ENCODE results near the gene EAF2. TPM values are rescaled to one million over a fixed set of nuclear protein-coding genes. Genes with fewer than 3 reads are reported as not detected.
"Not testable (repeated sequence)": the region's sequence is repeated elsewhere in the genome, so short reads cannot be mapped to it uniquely, and the experiment has no call there.

EAF2 gene
- 9.6 and 10.6 TPM in 2 replicates for polyA plus RNA-seq (2014; cell fraction: cytosol; rRNA removed)
- polyA plus RNA-seq (2014; cell fraction: nucleus; rRNA removed), result 11.7 and 13.7 TPM in 2 replicates

DNA sequence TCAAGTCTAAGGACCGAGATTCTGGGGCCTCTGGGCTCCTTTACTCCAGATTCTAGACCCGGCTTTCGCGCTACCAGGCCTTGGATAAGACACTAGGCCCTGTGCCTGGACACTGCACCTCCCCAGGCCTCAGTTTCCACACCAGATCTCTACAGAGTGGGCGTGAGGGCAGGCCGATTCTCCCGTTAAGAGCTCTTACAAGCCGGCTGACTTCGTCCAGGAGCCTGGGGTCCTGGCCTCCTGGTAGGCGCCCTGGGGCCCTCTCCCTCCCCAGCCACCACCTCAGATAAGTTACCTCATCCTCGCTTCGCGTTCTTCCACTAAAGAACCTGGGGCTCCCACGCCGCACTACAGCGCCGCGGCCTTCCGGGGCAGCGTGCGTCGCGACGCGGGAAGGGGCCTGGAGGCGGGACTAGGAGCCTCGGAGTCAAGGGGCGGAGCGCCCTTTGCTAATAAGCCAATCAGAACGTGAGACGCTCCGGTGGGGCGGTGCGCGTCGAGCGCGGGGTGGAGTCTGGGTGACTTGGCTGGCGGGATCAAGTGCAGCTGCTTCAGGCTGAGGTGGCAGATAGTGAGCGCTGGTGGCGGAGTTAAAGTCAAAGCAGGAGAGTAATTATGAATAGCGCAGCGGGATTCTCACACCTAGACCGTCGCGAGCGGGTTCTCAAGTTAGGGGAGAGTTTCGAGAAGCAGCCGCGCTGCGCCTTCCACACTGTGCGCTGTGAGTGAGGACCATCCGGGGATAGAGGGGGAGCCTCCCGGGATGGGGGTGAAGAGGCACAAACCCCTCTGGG is at the start of gene EAF2, which contains the start of gene IQCB1:
Gene EAF2 (plus strand): TSS at position 539 of the 794 bp plus-strand sequence. CDS start 77 bp downstream, at position 616.
Gene IQCB1 (minus strand): TSS at position 390 of the 794 bp plus-strand sequence. CDS start 6,100 bp downstream, outside the sequence.
- peak; percentile 95 for DNase-seq (ENCODE audit: low spot score)

DNA sequence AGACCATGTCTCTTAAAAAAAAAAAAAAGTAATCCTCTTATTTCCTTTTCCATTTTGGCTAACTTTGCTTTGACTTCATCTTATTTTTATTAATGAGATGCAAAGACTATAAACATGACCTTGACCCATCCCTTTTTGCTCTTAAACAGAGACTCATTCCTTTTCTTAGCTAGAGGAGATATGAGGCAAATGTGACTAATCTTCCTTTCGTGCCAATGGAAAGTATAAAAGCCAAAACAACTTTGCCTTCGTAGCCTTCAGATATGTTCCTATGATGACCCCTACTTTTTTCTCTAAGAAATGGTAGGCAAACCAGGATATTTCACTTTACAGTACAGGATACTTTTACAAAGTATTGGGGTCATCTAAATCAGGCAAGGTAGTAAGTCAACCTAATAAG is 48.5 kb upstream of the EAF2 start:
- DNase-seq (ENCODE audit: low spot score), result no peak

DNA sequence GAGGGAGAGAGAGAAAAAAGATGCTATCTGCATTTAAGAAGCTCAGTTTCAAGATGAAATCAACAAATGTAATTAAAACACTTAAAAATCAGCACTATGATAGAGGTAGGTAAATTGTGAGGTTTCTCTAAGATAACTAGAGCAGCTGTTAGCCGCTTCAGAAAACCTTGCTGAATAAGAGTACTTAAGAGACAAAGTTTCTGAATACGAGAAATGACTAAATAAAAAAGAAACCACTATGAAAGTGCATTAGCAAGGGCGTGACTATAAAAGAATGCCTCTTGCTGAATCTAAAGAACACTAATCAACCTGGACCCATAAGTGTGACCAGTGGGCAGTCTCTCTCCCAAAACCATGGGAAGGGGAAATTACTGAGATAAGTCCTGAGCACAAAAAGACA is 41.9 kb upstream of the EAF2 start:
- DNase-seq (ENCODE audit: low spot score), result no peak

DNA sequence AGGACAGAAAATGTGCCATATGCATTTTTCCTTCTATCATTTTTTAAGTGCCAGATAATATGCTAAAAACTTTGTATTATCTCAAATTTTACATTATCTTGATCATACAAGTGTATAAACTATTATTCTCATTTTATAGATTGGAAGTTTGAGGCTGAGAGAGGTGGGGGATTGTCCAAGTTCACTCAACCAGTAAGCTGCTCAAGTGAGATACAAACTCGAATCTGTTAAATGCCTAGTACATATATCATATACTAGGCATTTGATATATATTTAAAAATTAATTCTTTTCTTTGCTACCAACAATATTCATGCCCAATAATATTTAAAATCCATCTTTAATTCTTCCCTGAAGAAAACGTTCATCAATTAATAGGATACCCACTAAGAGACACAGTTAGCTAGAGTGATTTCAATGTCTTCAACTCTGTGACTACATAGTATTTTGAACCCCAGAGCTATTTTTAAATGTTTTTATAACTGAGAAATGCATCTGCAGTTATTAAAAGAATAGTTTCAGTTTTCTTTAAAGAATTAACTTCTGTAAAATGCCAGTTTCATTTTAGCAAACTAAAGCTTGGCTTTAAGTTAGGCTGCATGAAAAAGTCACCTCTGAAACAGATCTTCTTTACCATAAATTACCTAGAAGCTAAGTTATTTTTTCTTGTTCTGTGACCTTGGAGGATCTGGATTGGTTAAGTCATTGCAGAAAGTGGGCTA is 40.6 kb upstream of the EAF2 start:
- no peak for DNase-seq (ENCODE audit: low spot score)

DNA sequence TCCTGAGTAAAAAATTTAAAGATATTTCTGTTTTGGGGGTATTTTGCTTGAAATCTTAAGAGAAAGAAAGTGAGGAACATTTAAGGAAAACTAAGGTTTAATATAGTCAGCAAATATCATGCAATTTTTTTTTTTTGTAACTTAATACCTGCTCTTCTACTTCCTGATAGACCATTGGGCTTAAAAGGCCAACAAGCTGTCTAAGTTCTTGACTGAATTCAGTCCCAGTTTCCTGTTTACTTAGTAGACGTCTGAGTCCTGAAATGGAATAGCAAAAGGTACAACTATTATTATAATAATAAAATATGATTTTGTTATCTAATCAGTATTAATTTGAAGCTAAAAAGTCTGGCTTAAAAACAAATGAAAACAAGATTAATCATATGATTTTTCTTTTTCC is 38.0 kb upstream of the EAF2 start:
- DNase-seq (ENCODE audit: low spot score), result no peak

DNA sequence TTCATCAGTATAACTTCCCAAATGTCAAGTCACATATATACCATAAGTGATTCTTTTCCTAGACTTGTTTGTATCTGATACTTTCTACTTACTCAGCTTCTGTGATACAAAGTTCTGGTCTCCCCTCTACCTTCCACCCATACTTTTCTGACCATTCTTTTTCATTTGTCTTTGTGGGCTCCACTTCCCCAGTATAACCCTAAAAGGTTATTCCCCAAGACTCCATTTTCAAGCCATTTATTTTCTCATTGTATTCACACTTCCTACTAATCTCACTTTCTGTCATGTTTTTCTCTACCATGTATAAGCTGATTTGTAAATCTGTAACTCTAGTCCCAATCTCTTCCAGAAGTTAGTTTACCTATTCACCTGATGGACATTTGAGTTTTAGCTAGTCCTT is 34.1 kb upstream of the EAF2 start:
- no peak for DNase-seq (ENCODE audit: low spot score)

DNA sequence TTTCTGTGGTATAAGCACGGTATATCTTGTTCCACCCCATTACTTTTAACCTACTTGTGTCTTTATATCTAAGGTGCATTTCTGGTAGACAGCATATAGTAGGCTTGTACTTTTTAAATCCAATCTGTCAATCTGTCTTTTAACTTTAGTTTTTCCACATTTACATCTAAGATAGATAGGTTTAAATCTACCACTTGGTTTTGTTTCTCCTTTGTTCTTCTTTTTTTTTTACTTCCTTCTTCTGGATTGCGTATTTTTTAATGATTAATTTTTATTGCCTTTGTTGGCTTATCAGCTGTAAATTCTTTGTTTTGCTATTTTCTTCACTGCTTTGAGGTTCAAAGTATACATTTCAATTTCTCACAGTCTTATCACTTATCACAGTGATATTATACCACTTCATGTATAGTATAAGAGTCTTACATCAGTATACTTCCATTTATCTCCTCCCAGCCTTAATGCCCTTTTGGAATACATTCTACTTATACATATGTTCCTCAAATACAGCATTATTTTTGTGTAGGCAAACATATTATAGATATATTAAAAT is 31.2 kb upstream of the EAF2 start:
- no peak for DNase-seq (ENCODE audit: low spot score)

DNA sequence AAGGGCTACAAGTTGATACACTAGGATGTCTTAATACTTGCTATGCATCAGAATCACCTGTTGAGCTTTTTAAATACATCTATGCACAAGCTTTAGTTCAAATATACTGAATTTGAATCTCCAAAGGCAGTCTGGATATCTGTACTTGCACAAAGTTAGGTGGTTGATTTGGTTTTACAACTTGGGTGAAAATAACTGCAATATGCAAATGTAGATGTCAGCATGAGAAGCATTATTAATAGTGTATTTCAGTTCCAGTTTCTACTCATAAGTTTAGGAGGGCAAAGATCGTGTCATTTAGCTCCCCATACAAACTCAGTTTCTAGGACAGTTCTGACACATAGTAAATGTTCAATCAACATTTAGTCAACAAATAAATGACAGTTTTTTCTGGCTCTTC is 25.8 kb upstream of the EAF2 start:
- DNase-seq (ENCODE audit: low spot score), result no peak

DNA sequence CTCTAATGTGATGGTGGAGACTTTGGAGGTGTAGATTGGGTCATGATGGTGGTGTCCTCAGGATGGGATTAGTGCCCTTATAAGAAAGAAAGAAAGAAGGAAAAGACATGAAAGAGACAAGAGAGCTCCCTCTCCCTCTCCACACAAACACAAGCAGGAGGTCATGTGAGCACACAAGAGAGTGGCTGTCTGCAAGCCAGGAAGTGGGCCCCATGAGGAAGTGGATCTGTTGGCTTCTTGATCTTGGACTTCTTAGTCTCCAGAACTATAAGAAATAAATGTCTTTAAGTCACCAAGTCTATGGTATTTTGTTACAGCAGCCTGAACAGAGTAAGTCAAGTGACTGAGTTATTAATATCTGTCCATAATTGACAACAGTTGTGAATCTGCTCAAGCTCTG is 17.3 kb upstream of the EAF2 start:
- DNase-seq (ENCODE audit: low spot score), result no peak

DNA sequence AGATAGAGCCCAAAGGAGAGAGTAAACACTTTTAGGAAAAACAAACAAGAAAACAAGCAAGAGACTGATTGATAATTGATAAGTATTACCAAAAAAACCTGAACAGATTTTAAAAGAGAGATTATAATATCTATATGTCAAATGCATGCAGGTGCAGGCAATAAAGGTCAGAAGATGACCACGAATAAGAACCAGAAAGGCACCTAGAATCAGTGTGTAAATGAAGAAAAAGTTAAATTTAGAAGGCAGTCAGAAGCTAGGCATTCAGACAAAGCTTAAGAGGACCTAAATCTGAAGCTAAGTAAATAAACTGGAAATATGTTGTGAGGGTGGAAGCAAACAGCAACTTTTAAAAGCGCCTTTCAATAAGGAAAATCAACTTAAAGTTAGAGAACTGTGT is 16.4 kb upstream of the EAF2 start:
- no peak for DNase-seq (ENCODE audit: low spot score)

DNA sequence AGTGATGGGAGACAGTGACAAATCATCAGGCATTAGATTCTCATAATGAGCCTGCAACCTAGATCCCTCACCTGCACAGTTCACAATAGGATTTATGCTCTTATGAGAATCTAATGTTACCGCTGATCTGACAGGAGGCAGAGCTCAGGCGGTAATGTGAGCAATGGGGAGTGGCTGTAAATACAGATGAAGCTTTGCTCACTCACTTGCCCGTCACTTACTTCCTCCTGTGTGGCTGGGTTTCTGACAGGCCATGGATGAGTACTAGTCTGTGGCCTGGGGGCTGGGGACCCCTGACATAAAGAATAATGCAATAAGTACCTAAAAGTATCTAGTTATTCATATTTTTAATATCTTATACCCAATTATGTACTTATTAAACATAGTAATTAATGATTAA is 15.8 kb upstream of the EAF2 start:
- DNase-seq (ENCODE audit: low spot score), result no peak

DNA sequence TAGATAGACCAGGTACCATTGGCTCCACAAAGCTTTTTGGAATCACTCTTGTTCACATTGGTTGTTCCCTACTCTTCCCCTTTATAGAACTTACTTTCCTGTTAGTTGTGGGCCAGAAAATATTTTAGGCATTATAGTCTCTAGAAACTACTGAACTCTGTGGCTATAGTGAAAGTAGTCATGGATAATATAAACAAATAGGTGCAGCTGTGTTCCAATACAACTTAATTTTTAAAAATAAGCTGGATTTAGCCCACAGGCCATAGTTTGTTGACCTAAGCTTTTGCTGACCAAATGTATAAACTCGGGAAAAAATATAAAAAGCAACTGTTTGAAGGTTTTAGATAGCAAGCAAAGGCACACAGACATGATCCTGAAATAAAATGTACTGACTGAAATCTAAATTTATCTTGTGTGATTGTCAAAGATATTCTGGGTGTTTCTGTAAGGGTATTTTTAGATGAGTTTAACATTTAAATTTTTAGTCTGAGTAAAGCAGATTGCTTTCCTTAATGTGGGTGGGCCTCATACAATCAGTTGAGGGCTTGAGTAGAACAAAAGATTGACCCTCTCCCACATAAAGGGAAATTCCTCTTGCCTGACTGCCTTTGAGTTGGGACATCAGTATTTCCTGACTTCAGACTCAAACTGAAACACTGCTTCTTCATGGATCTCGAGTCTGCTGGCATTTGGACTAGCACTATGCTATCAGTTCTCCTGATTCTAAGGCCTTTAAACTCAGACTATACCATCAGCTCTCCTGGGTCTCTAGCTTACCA is 13.4 kb upstream of the EAF2 start:
- no peak for DNase-seq (ENCODE audit: low spot score)

DNA sequence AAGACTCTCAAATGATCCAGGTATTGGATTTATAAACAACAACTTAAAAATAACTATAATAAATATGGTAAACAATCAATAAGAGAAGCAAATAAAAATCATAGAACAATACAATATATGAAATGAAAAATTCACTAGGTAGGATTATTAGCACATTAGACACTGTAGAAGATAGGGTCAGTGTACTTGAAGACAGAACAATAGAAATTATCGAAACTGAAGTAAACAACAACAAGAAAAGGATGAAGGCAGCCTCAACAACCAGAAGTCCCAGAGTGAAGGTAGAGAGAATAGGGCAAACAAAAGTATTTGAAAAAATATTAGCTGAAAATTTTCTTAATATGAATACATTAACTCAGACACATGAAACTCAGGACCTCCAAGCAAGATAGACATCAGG is 12.0 kb upstream of the EAF2 start:
- no peak for DNase-seq (ENCODE audit: low spot score)

DNA sequence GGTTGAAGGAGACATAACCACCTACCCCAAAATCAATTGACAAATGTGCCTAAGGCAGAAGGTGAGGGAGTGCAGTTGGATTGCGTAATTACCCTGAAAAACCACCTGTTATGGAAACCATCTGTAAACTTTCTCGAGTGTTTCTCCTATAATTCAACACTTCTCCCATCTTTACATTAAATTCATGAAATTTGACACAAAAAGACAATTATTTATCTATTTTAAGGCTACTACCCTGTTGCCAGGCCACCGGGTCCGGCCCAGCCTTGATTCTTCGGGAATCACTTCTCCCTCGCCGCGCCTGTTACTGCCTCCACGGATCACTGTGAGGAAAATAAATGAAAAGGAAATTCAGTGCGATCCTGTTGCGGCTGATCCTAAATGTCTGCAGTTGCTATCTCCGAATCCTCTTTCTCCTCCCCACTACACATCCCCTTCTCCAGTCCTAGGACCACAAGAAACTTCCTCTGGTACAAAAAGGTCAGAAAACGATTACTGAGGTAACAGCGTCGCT is 795 bp upstream of the EAF2 start:
- DNase-seq (ENCODE audit: low spot score), result no peak

DNA sequence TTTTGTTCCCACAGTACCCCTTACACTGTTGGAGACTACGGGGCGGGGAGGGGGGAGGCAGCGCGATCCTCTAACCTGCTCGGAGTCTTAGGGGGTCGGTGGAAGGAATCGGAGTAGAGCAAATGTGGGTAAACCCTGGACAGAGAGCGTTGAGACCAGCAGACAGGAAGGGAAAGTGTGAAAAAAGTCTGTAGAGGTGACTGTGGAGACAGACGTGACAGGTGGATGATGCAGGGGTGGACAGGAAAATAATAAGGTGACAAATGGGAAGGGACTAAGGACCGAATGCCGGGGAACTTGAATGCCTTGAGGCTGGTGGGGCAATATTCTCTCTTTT is 424 bp downstream of the EAF2 start:
- no peak for DNase-seq (ENCODE audit: low spot score)

DNA sequence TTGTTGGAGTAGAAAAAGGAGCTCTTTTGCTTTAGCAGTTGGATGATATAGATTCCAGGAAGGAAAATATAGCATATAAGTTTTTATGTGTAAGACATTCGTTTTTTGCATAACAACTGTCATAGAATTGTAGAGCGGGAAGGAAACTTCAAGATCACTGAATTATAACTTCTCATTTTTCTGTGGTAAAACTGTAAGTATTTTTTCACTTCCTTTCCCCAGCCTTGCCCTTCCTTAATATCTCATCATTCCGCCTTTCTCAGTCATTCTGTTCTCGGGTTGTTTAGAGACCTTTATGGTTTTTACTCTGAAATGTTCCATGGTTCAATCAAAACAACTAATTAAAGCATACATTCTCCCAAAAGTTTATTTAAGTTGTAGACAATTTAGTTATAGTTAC is 1.1 kb downstream of the EAF2 start:
- no peak for DNase-seq (ENCODE audit: low spot score)

DNA sequence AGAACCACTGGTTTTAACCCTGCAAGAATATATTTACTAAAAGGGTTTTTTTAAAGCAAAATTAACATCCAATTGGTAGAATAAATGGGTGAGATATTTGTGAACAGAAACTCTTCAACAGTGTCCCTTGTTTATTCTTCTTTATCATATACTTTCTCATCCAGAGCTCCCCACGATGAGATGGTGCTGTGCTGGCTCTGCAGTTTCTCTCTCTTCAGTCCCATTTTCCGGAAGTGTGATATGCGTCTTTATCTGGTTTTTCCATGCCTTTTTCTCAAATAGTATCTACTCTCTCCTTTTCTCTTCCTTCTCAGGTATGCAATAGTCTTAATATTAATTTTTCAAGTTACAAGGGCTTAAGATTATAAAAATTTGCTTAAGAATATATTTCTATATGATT is 1.5 kb downstream of the EAF2 start:
- no peak for DNase-seq (ENCODE audit: low spot score)

DNA sequence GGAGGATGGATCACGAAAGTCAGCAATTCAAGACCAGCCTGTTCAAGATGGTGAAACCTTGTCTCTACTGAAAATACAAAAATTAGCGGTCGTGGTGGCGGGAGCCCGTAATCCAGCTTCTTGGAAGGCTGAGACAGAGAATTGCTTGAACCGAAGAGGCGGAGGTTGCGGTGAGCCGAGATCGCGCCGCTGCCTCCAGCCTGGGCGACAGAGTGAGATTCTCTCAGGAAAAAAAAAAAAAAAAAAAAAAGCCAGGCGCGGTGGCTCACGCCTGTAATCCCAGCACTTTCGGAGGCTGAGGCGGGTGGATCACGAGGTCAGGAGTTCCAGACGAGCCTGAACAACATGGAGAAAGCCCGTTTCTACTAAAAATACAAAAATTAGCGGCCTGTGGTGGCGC is 5.0 kb downstream of the EAF2 start:
- DNase-seq (ENCODE audit: low spot score), result no peak

DNA sequence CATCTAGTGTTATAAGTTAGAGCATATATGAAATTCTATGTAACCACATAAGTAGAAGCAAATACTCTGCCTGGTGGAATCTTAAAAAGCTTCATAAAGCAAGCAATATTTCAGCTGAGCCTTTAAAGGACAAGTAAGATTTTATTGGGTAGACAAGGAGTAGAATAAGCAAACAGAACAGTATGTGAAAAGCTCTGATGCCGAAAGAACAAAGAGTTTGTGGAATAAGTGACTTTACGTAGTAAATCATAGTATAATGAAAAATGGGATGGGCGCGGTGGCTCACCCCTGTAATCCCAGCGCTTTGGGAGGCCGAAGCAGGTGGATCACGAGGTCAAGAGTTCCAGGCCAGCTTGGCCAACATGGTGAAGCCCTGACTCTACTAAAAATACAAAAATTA is 9.9 kb downstream of the EAF2 start:
- no peak for DNase-seq (ENCODE audit: low spot score)

DNA sequence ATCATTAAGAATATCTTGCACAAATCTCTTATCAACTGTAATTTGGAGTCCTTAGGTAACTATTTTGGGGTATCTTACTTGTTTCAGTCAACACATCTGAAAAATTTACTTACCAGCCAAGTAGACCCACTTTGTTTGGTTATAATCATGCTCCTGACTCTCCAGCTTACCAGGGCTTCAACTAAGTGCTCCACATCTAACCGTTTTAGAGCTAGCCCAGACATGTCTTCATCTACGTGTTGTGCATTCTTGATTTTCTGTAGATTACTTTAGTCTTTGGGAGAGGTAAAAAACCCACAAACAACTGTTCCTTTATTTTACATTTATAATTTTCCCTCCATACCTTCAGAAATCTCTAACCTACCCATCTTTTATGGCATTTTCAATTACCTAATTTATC is 17.2 kb downstream of the EAF2 start:
- no peak for DNase-seq (ENCODE audit: low spot score)

DNA sequence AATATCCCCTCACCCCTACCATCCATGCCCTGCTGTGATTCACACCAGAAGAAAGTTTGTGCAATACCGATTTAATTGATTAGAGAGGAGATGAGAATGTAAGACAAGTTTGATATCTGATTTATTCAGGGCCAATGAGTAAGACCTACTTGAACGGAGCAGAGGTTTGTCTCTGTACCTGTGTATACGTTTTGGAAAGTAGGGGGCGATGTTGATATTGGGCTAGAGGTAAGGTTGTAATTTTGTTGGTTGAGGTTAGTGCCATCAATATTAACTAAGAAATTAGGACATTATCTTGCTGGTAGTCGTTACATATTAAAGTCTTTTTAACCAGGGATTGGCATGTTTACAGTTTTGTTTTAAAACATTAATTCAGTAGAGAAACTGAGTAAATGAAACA is 20.5 kb downstream of the EAF2 start:
- DNase-seq (ENCODE audit: low spot score), result no peak

DNA sequence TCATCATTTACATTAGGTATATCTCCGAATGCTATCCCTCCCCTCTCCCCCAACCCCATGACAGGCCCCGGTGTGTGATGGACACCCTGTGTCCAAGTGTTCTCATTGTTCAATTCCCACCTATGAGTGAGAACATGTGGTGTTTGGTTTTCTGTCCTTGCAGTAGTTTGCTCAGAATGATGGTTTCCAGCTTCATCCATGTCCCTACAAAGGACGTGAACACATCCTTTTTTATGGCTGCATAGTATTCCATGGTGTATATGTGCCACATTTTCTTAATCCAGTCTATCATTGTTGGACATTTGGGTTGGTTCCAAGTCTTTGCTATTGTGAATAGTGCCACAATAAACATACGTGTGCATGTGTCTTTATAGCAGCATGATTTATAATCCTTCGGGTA is 22.8 kb downstream of the EAF2 start:
- not testable (repeated sequence) for DNase-seq (ENCODE audit: low spot score)
